NCI-H128 (cell line): ENCODE results near the gene SYNPO2L.
"Not testable (repeated sequence)": the region's sequence is repeated elsewhere in the genome, so short reads cannot be mapped to it uniquely, and the experiment has no call there.

ENCODE experiments used
- DNase-seq: peaks from one replicate; lab custom pipeline; 2025; ENCODE audit not compliant: unreplicated experiment; lab: John Stamatoyannopoulos, UW

The SYNPO2L gene

DNA sequence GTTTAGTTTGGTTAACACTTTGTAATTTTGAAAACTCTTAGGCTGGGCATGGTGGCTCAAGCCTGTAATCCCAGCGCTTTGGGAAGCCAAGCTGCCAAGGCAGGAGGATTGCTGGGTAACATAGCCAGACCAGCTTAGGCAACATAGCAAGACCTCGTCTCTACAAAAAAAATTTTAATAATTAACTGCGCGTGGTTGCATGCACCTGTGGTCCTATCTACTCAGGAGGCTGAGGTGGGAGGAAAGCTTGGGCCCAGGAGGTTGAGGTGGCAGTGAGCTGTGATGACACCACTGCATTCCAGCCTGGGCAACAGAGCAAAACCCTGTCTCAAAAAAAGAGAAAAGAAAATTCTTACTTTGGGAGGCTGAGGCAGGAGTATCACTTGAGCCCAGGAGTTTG is 32.8 kb downstream of the SYNPO2L start:
- DNase-seq: no peak

- not testable (repeated sequence) for DNase-seq
Observed at GRCh38 chr10:73620974-73621373, 34.9 kb downstream of the SYNPO2L start.

GRCh38 chr10:73617143-73617542 is 38.7 kb downstream of the SYNPO2L start:
- DNase-seq: not testable (repeated sequence)

DNA sequence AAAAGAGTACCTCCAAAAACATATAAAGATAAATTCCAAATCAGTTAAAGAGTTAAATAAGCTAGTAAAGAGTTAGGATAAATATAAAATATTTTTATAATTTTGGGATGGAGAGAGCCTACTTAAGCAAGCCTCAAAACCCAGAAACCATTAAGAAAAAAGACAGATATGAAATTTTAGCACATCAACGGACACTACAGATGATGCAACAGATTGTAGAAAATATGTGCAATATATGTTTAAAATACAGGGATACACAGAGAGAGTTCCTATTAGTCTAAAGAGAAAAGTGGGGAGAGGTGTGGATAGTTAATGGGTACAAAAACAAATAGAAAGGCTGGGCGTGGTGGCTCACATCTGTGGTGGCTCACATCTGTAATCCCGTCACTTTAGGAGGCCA is 41.1 kb downstream of the SYNPO2L start:
- DNase-seq: no peak

DNA sequence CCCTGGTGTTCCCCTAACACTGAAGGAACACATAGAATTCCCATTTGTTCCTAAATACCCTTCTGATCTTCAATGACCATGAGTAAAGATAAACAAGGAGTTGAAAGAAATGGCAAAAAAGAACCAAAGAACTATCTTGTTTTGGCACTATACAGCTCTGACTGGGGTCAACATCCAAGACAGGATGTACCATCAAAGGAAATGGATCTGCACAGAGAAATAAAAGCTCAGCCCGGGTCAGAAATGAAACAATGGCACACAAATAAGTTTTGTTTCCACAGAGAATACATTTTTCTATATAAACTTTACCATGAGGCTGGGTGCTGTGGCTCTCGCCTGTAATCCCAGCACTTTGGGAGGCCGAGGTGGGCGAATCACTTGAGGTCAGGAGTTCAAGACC is 46.7 kb downstream of the SYNPO2L start:
- no peak for DNase-seq

- DNase-seq: no peak
Observed at GRCh38 chr10:73601486-73601921, 54.3 kb downstream of the SYNPO2L start.

- DNase-seq: no peak
Observed at GRCh38 chr10:73597346-73597745, 58.5 kb downstream of the SYNPO2L start.
